HEK293T (cell line): ENCODE data around the gene ETV3L.

Source experiments
- CTCF ChIA-PET: fragments of 350-600 bp; formaldehyde crosslinking; extraction: SDS; loops from one replicate; lab custom pipeline; 2021; ENCODE audit warnings: antibody characterized with exemption, inconsistent platforms; lab: Yijun Ruan, JAX
- POLR2A ChIA-PET: fragments of 350-600 bp; formaldehyde crosslinking; extraction: SDS; loops from one replicate; lab custom pipeline; 2020; ENCODE audit warnings: antibody characterized with exemption, inconsistent platforms; lab: Yijun Ruan, JAX
- DNase-seq: peaks from one replicate; pipeline ENCODE4 v3.0.0; 2012; ENCODE audit warnings: mixed read lengths; ENCODE audit errors: extremely low spot score
- ARNT ChIP-seq: fragments of 450-650 bp; IDR thresholded peaks from 2 replicates; pipeline ENCODE4 v1.6.1; 2017; ENCODE audit warnings: mild to moderate bottlenecking
- BHLHE40 ChIP-seq: fragments of 450-650 bp; IDR thresholded peaks from 2 replicates; pipeline ENCODE4 v1.6.1; 2016; ENCODE audit warnings: mild to moderate bottlenecking, moderate library complexity, borderline replicate concordance
- CTBP1 ChIP-seq: fragments of 450-650 bp; IDR thresholded peaks from 2 replicates; pipeline ENCODE4 v1.6.1; 2016; ENCODE audit warnings: borderline replicate concordance
- ELF4 ChIP-seq: fragments of 450-650 bp; IDR thresholded peaks from 2 replicates; pipeline ENCODE4 v1.6.1; 2017; ENCODE audit warnings: antibody characterized with exemption
- FOXA1 ChIP-seq: fragments of 450-650 bp; IDR thresholded peaks from 2 replicates; pipeline ENCODE4 v1.6.1; 2016; ENCODE audit warnings: mild to moderate bottlenecking
- FOXK2 ChIP-seq: fragments of 450-650 bp; IDR thresholded peaks from 2 replicates; pipeline ENCODE4 v1.6.1; 2016; ENCODE audit warnings: mild to moderate bottlenecking
- FOXM1 ChIP-seq: fragments of 450-650 bp; IDR thresholded peaks from 2 replicates; pipeline ENCODE4 v1.6.1; 2017; ENCODE audit warnings: mild to moderate bottlenecking, borderline replicate concordance
- HDGF ChIP-seq: fragments of 450-650 bp; IDR thresholded peaks from 2 replicates; pipeline ENCODE4 v1.6.1; 2017; ENCODE audit warnings: antibody characterized with exemption, borderline replicate concordance
- L3MBTL2 ChIP-seq: fragments of 450-650 bp; conservative IDR thresholded peaks from 2 replicates; pipeline ENCODE4 v1.6.1; 2016; ENCODE audit warnings: mild to moderate bottlenecking
- LEF1 ChIP-seq: fragments of 450-650 bp; IDR thresholded peaks from 2 replicates; pipeline ENCODE4 v1.6.1; 2017; ENCODE audit warnings: mild to moderate bottlenecking, borderline replicate concordance
- NFRKB ChIP-seq: fragments of 450-650 bp; IDR thresholded peaks from 2 replicates; pipeline ENCODE4 v1.6.1; 2016; ENCODE audit warnings: mild to moderate bottlenecking, moderate library complexity
- PKNOX1 ChIP-seq: fragments of 450-650 bp; IDR thresholded peaks from 2 replicates; pipeline ENCODE4 v1.6.1; 2016
- SP1 ChIP-seq: fragments of 450-650 bp; IDR thresholded peaks from 2 replicates; pipeline ENCODE4 v1.6.1; 2017
- SUZ12 ChIP-seq: fragments of 450-650 bp; IDR thresholded peaks from 2 replicates; pipeline ENCODE4 v1.6.1; 2016; ENCODE audit warnings: mild to moderate bottlenecking
- TARDBP ChIP-seq: fragments of 450-650 bp; IDR thresholded peaks from 2 replicates; pipeline ENCODE4 v1.6.1; 2016
- ZNF384 ChIP-seq: fragments of 450-650 bp; IDR thresholded peaks from 2 replicates; pipeline ENCODE4 v1.6.1; 2016

The ETV3L gene

GRCh38 chr1:157135070-157135469, 35.5 kb upstream of the ETV3L start:
- POLR2A ChIA-PET: no interaction called here
- no peak for DNase-seq
- CTCF ChIA-PET: interaction anchor here (2.6 kb wide), 1 partner anchor 45 kb away, joined by 12 read pairs; no protein-coding TSS in a partner anchor
- TF ChIP-seq FOXK2: no peak

- DNase-seq: no peak
- ChIA-PET CTCF (interaction anchor here (0.6 to 2.6 kb wide), 2 partner anchors 44 to 446 kb away, joined by 3 to 12 read pairs; no protein-coding TSS in a partner anchor), POLR2A (no interaction called here)
- TF ChIP-seq BHLHE40 (no peak), SP1 (no peak), L3MBTL2 (no peak), FOXM1 (no peak), ELF4 (no peak), HDGF (no peak), FOXA1 (no peak), SUZ12 (no peak), FOXK2 (no peak)
Observed at GRCh38 chr1:157134442-157134841, 34.8 kb upstream of the ETV3L start.

- POLR2A ChIA-PET: no interaction called here
Observed at GRCh38 chr1:157133426-157133825, 33.8 kb upstream of the ETV3L start.

GRCh38 chr1:157132616-157133167, 33.1 kb upstream of the ETV3L start:
- DNase-seq: no peak
- POLR2A ChIA-PET: no interaction called here
- CTCF ChIA-PET: interaction anchor here (0.8 kb wide), 2 partner anchors 23 to 43 kb away, joined by 3 to 4 read pairs; no protein-coding TSS in a partner anchor
- TF ChIP-seq LEF1: no peak
- no peak for TF ChIP-seq FOXM1
- no peak for TF ChIP-seq PKNOX1
- no peak for TF ChIP-seq ZNF384
- TF ChIP-seq ARNT: no peak
- no peak for TF ChIP-seq NFRKB
- no peak for TF ChIP-seq SUZ12
- TF ChIP-seq SP1: no peak
- no peak for TF ChIP-seq FOXA1
- TF ChIP-seq TARDBP: no peak
- no peak for TF ChIP-seq BHLHE40
- TF ChIP-seq L3MBTL2: no peak
- TF ChIP-seq FOXK2: no peak
- TF ChIP-seq CTBP1: no peak
- no peak for TF ChIP-seq HDGF
- TF ChIP-seq ELF4: no peak

More at GRCh38 chr1:157133426-157133825, 33.8 kb upstream of the ETV3L start:
- DNase-seq: no peak
- CTCF ChIA-PET: no interaction called here
- no peak for TF ChIP-seq LEF1
- no peak for TF ChIP-seq SP1
- no peak for TF ChIP-seq ZNF384
- TF ChIP-seq HDGF: no peak
- TF ChIP-seq PKNOX1: no peak
- no peak for TF ChIP-seq ELF4
- TF ChIP-seq CTBP1: no peak
- no peak for TF ChIP-seq L3MBTL2
- TF ChIP-seq FOXM1: no peak
- no peak for TF ChIP-seq FOXK2
- TF ChIP-seq ARNT: no peak
- TF ChIP-seq BHLHE40: no peak

- TF ChIP-seq L3MBTL2: no peak
- TF ChIP-seq NFRKB: no peak
- TF ChIP-seq BHLHE40: no peak
- TF ChIP-seq HDGF: no peak
- no peak for TF ChIP-seq FOXA1
- TF ChIP-seq ELF4: no peak
- no peak for TF ChIP-seq ZNF384
- no peak for TF ChIP-seq CTBP1
- no peak for TF ChIP-seq LEF1
- TF ChIP-seq ARNT: no peak
- no peak for TF ChIP-seq SUZ12
- TF ChIP-seq SP1: no peak
- TF ChIP-seq FOXK2: no peak
- TF ChIP-seq TARDBP: no peak
- no peak for TF ChIP-seq PKNOX1
- CTCF ChIA-PET: interaction anchor here (0.8 kb wide), 2 partner anchors 22 to 42 kb away, joined by 3 to 4 read pairs; no protein-coding TSS in a partner anchor
- DNase-seq: no peak
- POLR2A ChIA-PET: no interaction called here
Observed at GRCh38 chr1:157132111-157132510, 32.5 kb upstream of the ETV3L start.

- POLR2A ChIA-PET: no interaction called here
- CTCF ChIA-PET: interaction anchor here (1.3 kb wide), 1 partner anchor 41 kb away, joined by 3 read pairs; no protein-coding TSS in a partner anchor
- TF ChIP-seq ARNT: no peak
- TF ChIP-seq PKNOX1: no peak
- no peak for TF ChIP-seq FOXM1
- no peak for TF ChIP-seq NFRKB
- no peak for TF ChIP-seq CTBP1
- no peak for TF ChIP-seq SP1
- no peak for TF ChIP-seq BHLHE40
- no peak for TF ChIP-seq TARDBP
- no peak for TF ChIP-seq ELF4
- TF ChIP-seq ZNF384: no peak
- TF ChIP-seq SUZ12: no peak
- TF ChIP-seq FOXK2: no peak
- no peak for TF ChIP-seq FOXA1
- no peak for TF ChIP-seq LEF1
- TF ChIP-seq HDGF: no peak
- no peak for TF ChIP-seq L3MBTL2
- DNase-seq: no peak
Observed at GRCh38 chr1:157131281-157131680, 31.7 kb upstream of the ETV3L start.
